Esophagus muscularis mucosa (tissue), 4 donors: Measurements from ENCODE around the gene HCST. TPM values are rescaled to one million over a fixed set of nuclear protein-coding genes. Genes with fewer than 3 reads are reported as not detected.

ENCODE experiments used
- DNase-seq: peaks from one replicate; pipeline ENCODE4 v3.0.0-alpha.2; 2017; ENCODE audit errors: extremely low spot score
- H3K27ac ChIP-seq, 4 donors: fragments of 200-600 bp; sonication (generic); replicated peaks in 1 of 4; 1 replicate in 3 of 4; 2 replicates in 1 of 4; pipeline ENCODE4 v1.5.1; 2016 to 2019; ENCODE audit warnings: mild to moderate bottlenecking in 1 of 4
- H3K27me3 ChIP-seq, 4 donors: fragments of 200-600 bp; sonication (generic); one replicate each; pipeline versions ENCODE4 v1.5.1 to v1.6.0; 2016 to 2019
- H3K36me3 ChIP-seq, 4 donors: fragments of 200-600 bp; sonication (generic); one replicate each; pipeline ENCODE4 v1.5.1; 2016 to 2019
- H3K4me1 ChIP-seq, 4 donors: fragments of 200-600 bp; sonication (generic); one replicate each; pipeline ENCODE4 v1.5.1; 2016 to 2019
- H3K4me3 ChIP-seq, 4 donors: fragments of 200-600 bp; sonication (generic); 1 replicate in 2 of 4; 2 replicates in 2 of 4; pipeline ENCODE4 v1.5.1; 2016 to 2019; ENCODE audit warnings: mild to moderate bottlenecking in 4 of 4, moderate library complexity in 1 of 4
- H3K9me3 ChIP-seq, 4 donors: fragments of 200-600 bp; sonication (generic); 1 replicate in 3 of 4; 2 replicates in 1 of 4; pipeline ENCODE4 v1.5.1; 2016 to 2019
- EP300 ChIP-seq: sonication (generic); formaldehyde crosslinking; IDR thresholded peaks from one replicate; pipeline ENCODE4 v1.6.1; 2017; ENCODE audit warnings: antibody characterized with exemption
- POLR2A ChIP-seq: fragments of 450-650 bp; IDR thresholded peaks from one replicate; pipeline ENCODE4 v1.6.1; 2017; ENCODE audit warnings: antibody characterized with exemption, moderate library complexity, mild to moderate bottlenecking, low read depth
- POLR2AphosphoS5 ChIP-seq, 2 donors: sonication (generic); formaldehyde crosslinking; IDR thresholded peaks; one replicate each; pipeline ENCODE4 v1.6.1; 2017; ENCODE audit warnings: antibody characterized with exemption in 2 of 2
- WGBS: methylation state at CpG from one replicate; pipeline ENCODE4 v1.1.5; 2018; 5-methylcytosine and 5-hydroxymethylcytosine counted together
- intact Hi-C: fragments of 100-400 bp; cut with DNase I; formaldehyde crosslinking; loops from one replicate; pipeline ENCODE4 v1.15.1; 2023
- total RNA-seq, 4 donors: library from RNA; depleted of rRNA; stranded (reverse); fragments of >200 nt; gene quantifications; one replicate each; pipeline versions ENCODE4 v1.1.0 to v1.2.1, GENCODE V29; 2016
- TF ChIP-seq, protein P1 (sequence below), 3 experiments: fragments of 200-600 bp in 2 of 3; fragments of 450-650 bp in 1 of 3; sonication (generic) in 2 of 3; IDR thresholded peaks; one replicate each; pipeline ENCODE4 v1.5.1; 2017 to 2019; ENCODE audit warnings: antibody characterized with exemption in 3 of 3, mild to moderate bottlenecking in 2 of 3, moderate library complexity in 1 of 3

HCST gene
- total RNA-seq, 4 donors from 2014 or later, result 3.7 to 14.6 TPM; not detected in 2

- WGBS, result 80% methylated on average over 13 of the region's 13 CpGs
- no peak for DNase-seq
- Histone ChIP-seq H3K36me3 (peaks cover 16 to 45% (median 29%) of the 10 kb centered on the region in 4 donors), H3K27ac (no peak overlapping the region), H3K9me3 (no peaks in the 10 kb centered on the region), H3K4me1 (peaks cover 20 to 41% (median 38%) of the 10 kb centered on the region in 4 donors), H3K4me3 (peak overlapping the region; percentile 71 to 87 (median 81)), H3K27me3 (no peaks in the 10 kb centered on the region)
- intact Hi-C loops, result no loop called here
- no peak for TF ChIP-seq POLR2AphosphoS5 (IDR thresholded peaks at IDR 0.05)
- TF ChIP-seq, protein P1, sequence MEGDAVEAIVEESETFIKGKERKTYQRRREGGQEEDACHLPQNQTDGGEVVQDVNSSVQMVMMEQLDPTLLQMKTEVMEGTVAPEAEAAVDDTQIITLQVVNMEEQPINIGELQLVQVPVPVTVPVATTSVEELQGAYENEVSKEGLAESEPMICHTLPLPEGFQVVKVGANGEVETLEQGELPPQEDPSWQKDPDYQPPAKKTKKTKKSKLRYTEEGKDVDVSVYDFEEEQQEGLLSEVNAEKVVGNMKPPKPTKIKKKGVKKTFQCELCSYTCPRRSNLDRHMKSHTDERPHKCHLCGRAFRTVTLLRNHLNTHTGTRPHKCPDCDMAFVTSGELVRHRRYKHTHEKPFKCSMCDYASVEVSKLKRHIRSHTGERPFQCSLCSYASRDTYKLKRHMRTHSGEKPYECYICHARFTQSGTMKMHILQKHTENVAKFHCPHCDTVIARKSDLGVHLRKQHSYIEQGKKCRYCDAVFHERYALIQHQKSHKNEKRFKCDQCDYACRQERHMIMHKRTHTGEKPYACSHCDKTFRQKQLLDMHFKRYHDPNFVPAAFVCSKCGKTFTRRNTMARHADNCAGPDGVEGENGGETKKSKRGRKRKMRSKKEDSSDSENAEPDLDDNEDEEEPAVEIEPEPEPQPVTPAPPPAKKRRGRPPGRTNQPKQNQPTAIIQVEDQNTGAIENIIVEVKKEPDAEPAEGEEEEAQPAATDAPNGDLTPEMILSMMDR (IDR thresholded peaks at IDR 0.05), result no peak
- TF ChIP-seq POLR2A, result no peak
- TF ChIP-seq EP300, result no peak
Observed at GRCh38 chr19:35938282-35939224, 36.2 kb downstream of the HCST start.

GRCh38 chr19:35939307-35940077 lies 37.2 kb downstream of the HCST start:
- no peak overlapping the region for H3K27ac ChIP-seq
- TF ChIP-seq, protein P1 (IDR thresholded peaks at IDR 0.05), result no peak
- no peak for TF ChIP-seq POLR2AphosphoS5 (IDR thresholded peaks at IDR 0.05)
- TF ChIP-seq POLR2A, result no peak
- no peak for TF ChIP-seq EP300
- peaks cover 18 to 52% (median 36%) of the 10 kb centered on the region in 4 donors for H3K36me3 ChIP-seq
- H3K27me3 ChIP-seq, result no peaks in the 10 kb centered on the region
- DNase-seq, result no peak
- intact Hi-C loops, result no loop called here
- H3K4me3 ChIP-seq, result no peak overlapping the region
- no peaks in the 10 kb centered on the region for H3K9me3 ChIP-seq
- peaks cover 20 to 41% (median 38%) of the 10 kb centered on the region in 4 donors for H3K4me1 ChIP-seq
- WGBS, result 94% methylated on average over 48 of the region's 55 CpGs

GRCh38 chr19:35940078-35940775 lies 37.9 kb downstream of the HCST start:
- Histone ChIP-seq H3K9me3 (no peaks in the 10 kb centered on the region), H3K27me3 (no peaks in the 10 kb centered on the region), H3K27ac (no peak overlapping the region), H3K4me3 (no peak overlapping the region), H3K4me1 (peaks cover 18 to 37% (median 35%) of the 10 kb centered on the region in 4 donors), H3K36me3 (peaks cover 21 to 59% (median 43%) of the 10 kb centered on the region in 4 donors)
- no peak for DNase-seq
- intact Hi-C loops, result no loop called here
- no peak for TF ChIP-seq POLR2A
- TF ChIP-seq, protein P1 (IDR thresholded peaks at IDR 0.05), result no peak
- TF ChIP-seq POLR2AphosphoS5 (IDR thresholded peaks at IDR 0.05), result no peak
- no peak for TF ChIP-seq EP300
- WGBS, result 94% methylated on average over 14 of the region's 51 CpGs

DNA sequence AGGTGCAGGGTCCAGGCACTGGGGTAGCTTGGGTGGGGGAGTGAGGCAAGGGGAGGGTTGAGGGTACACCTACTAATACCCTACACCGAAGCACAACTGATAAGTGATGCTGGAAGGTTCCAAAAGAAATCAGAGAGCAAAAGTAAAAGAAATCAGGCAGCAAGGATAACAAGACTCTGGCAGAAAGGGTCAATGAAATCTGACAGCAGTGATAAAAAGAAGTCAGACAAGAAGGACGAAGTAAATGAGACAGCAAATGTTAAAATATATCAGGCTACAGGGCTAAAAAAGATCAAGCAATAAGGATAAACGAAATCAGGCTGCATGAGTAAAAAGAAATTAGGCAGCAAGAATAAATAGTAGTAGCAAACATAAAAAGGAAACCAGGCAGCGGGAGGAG lies 38.5 kb downstream of the HCST start:
- Histone ChIP-seq H3K9me3 (no peaks in the 10 kb centered on the region), H3K36me3 (peaks cover 21 to 61% (median 44%) of the 10 kb centered on the region in 4 donors), H3K27me3 (no peaks in the 10 kb centered on the region), H3K4me1 (peaks cover 12 to 31% (median 29%) of the 10 kb centered on the region in 4 donors), H3K27ac (no peak overlapping the region), H3K4me3 (no peak overlapping the region)
- no peak for DNase-seq
- WGBS, result 76% methylated on average over 4 of the region's 4 CpGs
- intact Hi-C loops, result no loop called here
- TF ChIP-seq, protein P1 (IDR thresholded peaks at IDR 0.05), result no peak
- TF ChIP-seq POLR2A, result no peak
- TF ChIP-seq EP300, result no peak
- TF ChIP-seq POLR2AphosphoS5 (IDR thresholded peaks at IDR 0.05), result no peak
